ENCODE data around the gene ELP2. TPM values are rescaled to one million over a fixed set of nuclear protein-coding genes. Genes with fewer than 3 reads are reported as not detected.
"Not testable (repeated sequence)": the region's sequence is repeated elsewhere in the genome, so short reads cannot be mapped to it uniquely, and the experiment has no call there.

Gene ELP2
- total and polyA plus RNA-seq, 12 donors = 33.7 to 69.2 (median 57.9) TPM

DNA sequence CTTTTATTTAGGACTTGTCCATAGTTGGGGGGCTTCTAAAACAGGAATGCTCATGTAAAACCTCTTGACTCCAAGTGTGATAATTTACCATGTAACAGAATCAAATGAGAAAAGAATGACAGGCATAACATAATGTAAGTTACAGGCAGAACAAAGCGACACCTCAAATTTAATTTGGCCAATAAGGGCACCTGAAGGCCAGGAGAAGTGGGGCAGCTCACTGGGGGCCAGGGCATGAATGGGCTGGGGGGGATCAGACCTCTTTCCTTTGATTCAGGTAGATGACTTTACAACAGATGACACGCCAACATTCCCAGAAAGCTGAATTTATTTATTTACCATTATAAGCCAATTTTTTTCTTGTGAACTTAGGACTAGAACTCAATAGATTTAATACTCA, 72.1 kb downstream of the ELP2 start:
- no peak overlapping the region for H3K27ac ChIP-seq
- ATAC-seq = no peak
- intact Hi-C loops (cut with DNase I) = loop anchor here in 1 of 10 donors (10.0 kb wide), 1 partner anchor 63 kb away; no protein-coding TSS in a partner anchor

DNA sequence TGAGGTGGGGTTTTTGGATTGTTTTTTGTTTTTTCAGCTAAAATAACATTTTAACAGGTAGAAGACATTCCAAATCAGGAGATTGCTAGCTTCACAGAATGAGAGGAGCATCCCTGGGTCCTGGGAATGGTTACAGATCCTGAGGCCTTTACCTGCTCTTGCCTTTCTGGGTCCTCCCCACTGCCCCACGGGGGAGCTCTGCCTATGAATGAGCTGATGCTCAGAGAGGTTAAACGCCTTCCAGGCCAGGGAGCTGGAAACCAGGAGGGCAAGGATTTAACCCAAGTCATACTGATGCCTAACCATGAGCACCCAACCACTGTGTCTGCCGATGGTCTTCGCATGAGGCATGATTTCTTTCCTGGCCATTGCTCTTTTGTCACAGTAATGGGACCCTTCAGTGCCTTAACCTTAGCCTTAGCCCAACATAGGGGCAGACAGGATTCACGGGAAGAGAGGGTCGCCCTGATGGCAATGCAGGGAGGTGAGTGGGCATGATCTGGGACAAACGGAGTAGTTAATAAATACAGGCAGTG, 73.7 kb downstream of the ELP2 start:
- 78 to 79% methylated on average over 7 of the region's 7 CpGs for WGBS, 2 donors
- intact Hi-C loops (cut with DNase I) = loop anchor here in 1 of 10 donors (10.0 kb wide), 1 partner anchor 61 kb away; no protein-coding TSS in a partner anchor
- TF ChIP-seq, protein P1, sequence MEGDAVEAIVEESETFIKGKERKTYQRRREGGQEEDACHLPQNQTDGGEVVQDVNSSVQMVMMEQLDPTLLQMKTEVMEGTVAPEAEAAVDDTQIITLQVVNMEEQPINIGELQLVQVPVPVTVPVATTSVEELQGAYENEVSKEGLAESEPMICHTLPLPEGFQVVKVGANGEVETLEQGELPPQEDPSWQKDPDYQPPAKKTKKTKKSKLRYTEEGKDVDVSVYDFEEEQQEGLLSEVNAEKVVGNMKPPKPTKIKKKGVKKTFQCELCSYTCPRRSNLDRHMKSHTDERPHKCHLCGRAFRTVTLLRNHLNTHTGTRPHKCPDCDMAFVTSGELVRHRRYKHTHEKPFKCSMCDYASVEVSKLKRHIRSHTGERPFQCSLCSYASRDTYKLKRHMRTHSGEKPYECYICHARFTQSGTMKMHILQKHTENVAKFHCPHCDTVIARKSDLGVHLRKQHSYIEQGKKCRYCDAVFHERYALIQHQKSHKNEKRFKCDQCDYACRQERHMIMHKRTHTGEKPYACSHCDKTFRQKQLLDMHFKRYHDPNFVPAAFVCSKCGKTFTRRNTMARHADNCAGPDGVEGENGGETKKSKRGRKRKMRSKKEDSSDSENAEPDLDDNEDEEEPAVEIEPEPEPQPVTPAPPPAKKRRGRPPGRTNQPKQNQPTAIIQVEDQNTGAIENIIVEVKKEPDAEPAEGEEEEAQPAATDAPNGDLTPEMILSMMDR (IDR thresholded peaks at IDR 0.05) = no peak
- Histone ChIP-seq H3K36me3 (no peaks in the 10 kb centered on the region), H3K27me3 (no peaks in the 10 kb centered on the region), H3K9me3 (peaks cover 0 to 10% (median 0%) of the 10 kb centered on the region in 11 donors), H3K27ac (no peak overlapping the region), H3K4me1 (no peaks in the 10 kb centered on the region), H3K4me3 (no peak overlapping the region)
- no peak for DNase-seq
- ATAC-seq = no peak

More for the DNA sequence above, 72.1 kb downstream of the ELP2 start:
- Histone ChIP-seq H3K4me1 (no peaks in the 10 kb centered on the region), H3K27me3 (no peaks in the 10 kb centered on the region), H3K9me3 (no peaks in the 10 kb centered on the region), H3K4me3 (no peak overlapping the region), H3K36me3 (no peaks in the 10 kb centered on the region)
- 93 to 94% methylated on average over 2 of the region's 2 CpGs for WGBS, 2 donors
- no peak for DNase-seq
- TF ChIP-seq, protein P1 (IDR thresholded peaks at IDR 0.05) = no peak

DNA sequence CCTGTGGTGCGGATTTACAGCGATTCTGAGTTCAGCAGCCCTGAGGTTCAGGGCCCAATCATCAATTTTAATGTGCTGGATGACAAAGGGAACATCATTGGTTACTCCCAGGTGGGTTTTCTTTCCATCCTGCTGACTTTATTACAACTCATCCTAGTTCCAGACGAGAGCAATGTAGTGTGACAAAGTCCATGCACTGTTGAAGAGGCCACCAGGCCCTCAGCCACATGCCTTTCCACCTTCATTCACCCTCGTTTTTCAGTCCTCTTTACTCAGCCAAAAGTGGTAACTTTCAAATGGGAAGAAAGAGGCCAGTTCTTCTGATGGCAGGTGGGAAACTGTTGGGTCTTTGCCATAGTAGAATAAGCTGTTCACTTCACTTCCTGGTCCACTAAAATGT, 75.5 kb downstream of the ELP2 start:
- H3K4me1 ChIP-seq = no peaks in the 10 kb centered on the region
- H3K27me3 ChIP-seq = no peaks in the 10 kb centered on the region
- intact Hi-C loops (cut with DNase I) = loop anchor here in 1 of 10 donors (10.0 kb wide), 1 partner anchor 60 kb away; no protein-coding TSS in a partner anchor
- H3K9me3 ChIP-seq = peaks cover 0 to 13% (median 0%) of the 10 kb centered on the region in 11 donors
- H3K4me3 ChIP-seq = no peak overlapping the region
- no peak overlapping the region for H3K27ac ChIP-seq
- WGBS, 2 donors = 77 to 85% methylated on average over 4 of the region's 4 CpGs
- ATAC-seq (no peak), DNase-seq (no peak)
- no peaks in the 10 kb centered on the region for H3K36me3 ChIP-seq
- TF ChIP-seq, protein P1 (IDR thresholded peaks at IDR 0.05) = no peak

DNA sequence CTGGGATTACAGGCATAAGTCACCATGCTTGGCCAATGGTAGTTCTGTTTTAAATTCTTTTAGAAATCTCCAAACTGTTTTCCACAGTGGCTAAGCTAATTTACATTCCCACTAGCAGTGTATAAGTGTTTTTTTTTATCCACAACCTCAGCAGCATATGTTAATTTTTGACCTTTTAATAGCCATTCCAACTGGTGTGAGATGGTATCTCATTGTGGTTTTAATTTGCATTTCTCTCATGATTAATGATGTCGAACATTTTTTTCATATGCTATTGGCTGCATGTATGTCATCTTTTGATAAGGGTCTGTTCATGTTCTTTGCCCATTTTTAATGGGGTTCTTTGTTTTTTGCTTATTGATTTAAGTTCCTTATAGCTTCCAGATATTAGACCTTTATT, 77.6 kb downstream of the ELP2 start:
- no peaks in the 10 kb centered on the region for H3K36me3 ChIP-seq
- peaks cover 0 to 13% (median 0%) of the 10 kb centered on the region in 11 donors for H3K9me3 ChIP-seq
- TF ChIP-seq, protein P1 (IDR thresholded peaks at IDR 0.05) = no peak
- intact Hi-C loops (cut with DNase I) = loop anchor here in 1 of 10 donors (10.0 kb wide), 1 partner anchor 57 kb away; no protein-coding TSS in a partner anchor
- no peak overlapping the region for H3K4me3 ChIP-seq
- 89 to 95% methylated on average over 1 of the region's 1 CpG for whole genome bisulfite sequencing, 2 donors
- no peak overlapping the region for H3K27ac ChIP-seq
- ATAC-seq (no peak), DNase-seq (no peak)
- peaks cover 0 to 2% (median 0%) of the 10 kb centered on the region in 9 donors for H3K4me1 ChIP-seq
- no peaks in the 10 kb centered on the region for H3K27me3 ChIP-seq

DNA sequence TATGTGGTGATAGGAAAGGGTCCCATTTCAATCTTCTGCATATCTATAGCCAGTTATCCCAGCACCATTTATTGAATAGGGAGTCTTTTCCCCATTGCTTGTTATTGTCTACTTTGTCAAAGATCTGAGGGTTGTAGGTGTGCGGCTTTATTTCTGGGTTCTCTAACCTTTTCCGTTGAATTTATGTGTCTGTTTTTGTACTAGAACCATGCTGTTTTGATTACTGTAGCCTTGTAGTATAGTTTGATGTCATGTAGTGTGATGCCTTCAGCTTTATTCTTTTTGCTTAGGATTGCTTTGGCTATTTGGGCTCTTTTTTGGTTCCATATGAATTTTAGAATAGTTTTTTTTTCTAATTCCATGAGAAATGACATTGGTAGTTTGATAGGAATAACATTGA, 78.3 kb downstream of the ELP2 start:
- not testable (repeated sequence) for H3K36me3 ChIP-seq, DNase-seq, H3K4me3 ChIP-seq, H3K4me1 ChIP-seq, ATAC-seq, H3K27ac ChIP-seq, H3K27me3 ChIP-seq
- H3K9me3 ChIP-seq = peaks cover 0 to 13% (median 0%) of the 10 kb centered on the region in 11 donors
- WGBS, 2 donors = 93 to 95% methylated on average over 2 of the region's 2 CpGs
- intact Hi-C loops (cut with DNase I) = loop anchor here in 1 of 10 donors (10.0 kb wide), 1 partner anchor 57 kb away; no protein-coding TSS in a partner anchor

All from heart right ventricle (tissue), 16 donors.